HL-60 (cell line): ENCODE results near the gene PSMC6.

ENCODE experiments used
- DNase-seq, 2 experiments: peaks; one replicate each; pipeline ENCODE4 v3.0.0-alpha.2; 2010 to 2020; ENCODE audit warnings: low read depth in 1 of 2, low spot score in 1 of 2
- H3K27ac ChIP-seq: fragments of 250-450 bp; sonication (Bioruptor Pico); replicated peaks from 2 replicates; pipeline ENCODE4 v1.5.1; 2020; ENCODE audit warnings: mild to moderate bottlenecking, moderate library complexity
- H3K27me3 ChIP-seq: fragments of 250-450 bp; sonication (Bioruptor Pico); 2 replicates; pipeline ENCODE4 v1.5.1; 2021; ENCODE audit warnings: mild to moderate bottlenecking, moderate library complexity; ENCODE audit not compliant: insufficient read depth, poor library complexity, severe bottlenecking
- H3K4me3 ChIP-seq: replicated peaks from 2 replicates; pipeline ENCODE4 v1.5.1; 2011; ENCODE audit warnings: mild to moderate bottlenecking, control low read depth, low read length; ENCODE audit not compliant: insufficient read depth
- GABPA ChIP-seq: IDR thresholded peaks from 2 replicates; pipeline ENCODE4 v1.6.1; 2012; ENCODE audit warnings: low read depth
- POLR2AphosphoS5 ChIP-seq: IDR thresholded peaks from 2 replicates; pipeline ENCODE4 v1.6.1; 2012; ENCODE audit warnings: low read depth
- SPI1 ChIP-seq: IDR thresholded peaks from 2 replicates; pipeline ENCODE4 v1.6.1; 2012; ENCODE audit warnings: low read depth, mild to moderate bottlenecking, borderline replicate concordance
- TF ChIP-seq, protein P1 (sequence below): IDR thresholded peaks from 2 replicates; pipeline ENCODE4 v1.6.1; 2012; ENCODE audit warnings: low read depth; ENCODE audit not compliant: insufficient replicate concordance
- TF ChIP-seq, protein P2 (sequence below): IDR thresholded peaks from one replicate; pipeline ENCODE4 v1.5.1; 2011; ENCODE audit warnings: low read length, control low read depth, inconsistent platforms; ENCODE audit not compliant: insufficient read depth

The PSMC6 gene

GRCh38 chr14:52693532-52693931 lies 13.5 kb upstream of the PSMC6 start:
- peak overlapping the region; percentile 91 for H3K27ac ChIP-seq
- TF ChIP-seq POLR2AphosphoS5 = no peak
- TF ChIP-seq, protein P1, sequence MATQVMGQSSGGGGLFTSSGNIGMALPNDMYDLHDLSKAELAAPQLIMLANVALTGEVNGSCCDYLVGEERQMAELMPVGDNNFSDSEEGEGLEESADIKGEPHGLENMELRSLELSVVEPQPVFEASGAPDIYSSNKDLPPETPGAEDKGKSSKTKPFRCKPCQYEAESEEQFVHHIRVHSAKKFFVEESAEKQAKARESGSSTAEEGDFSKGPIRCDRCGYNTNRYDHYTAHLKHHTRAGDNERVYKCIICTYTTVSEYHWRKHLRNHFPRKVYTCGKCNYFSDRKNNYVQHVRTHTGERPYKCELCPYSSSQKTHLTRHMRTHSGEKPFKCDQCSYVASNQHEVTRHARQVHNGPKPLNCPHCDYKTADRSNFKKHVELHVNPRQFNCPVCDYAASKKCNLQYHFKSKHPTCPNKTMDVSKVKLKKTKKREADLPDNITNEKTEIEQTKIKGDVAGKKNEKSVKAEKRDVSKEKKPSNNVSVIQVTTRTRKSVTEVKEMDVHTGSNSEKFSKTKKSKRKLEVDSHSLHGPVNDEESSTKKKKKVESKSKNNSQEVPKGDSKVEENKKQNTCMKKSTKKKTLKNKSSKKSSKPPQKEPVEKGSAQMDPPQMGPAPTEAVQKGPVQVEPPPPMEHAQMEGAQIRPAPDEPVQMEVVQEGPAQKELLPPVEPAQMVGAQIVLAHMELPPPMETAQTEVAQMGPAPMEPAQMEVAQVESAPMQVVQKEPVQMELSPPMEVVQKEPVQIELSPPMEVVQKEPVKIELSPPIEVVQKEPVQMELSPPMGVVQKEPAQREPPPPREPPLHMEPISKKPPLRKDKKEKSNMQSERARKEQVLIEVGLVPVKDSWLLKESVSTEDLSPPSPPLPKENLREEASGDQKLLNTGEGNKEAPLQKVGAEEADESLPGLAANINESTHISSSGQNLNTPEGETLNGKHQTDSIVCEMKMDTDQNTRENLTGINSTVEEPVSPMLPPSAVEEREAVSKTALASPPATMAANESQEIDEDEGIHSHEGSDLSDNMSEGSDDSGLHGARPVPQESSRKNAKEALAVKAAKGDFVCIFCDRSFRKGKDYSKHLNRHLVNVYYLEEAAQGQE = no peak
- no peak for TF ChIP-seq SPI1
- TF ChIP-seq, protein P2, sequence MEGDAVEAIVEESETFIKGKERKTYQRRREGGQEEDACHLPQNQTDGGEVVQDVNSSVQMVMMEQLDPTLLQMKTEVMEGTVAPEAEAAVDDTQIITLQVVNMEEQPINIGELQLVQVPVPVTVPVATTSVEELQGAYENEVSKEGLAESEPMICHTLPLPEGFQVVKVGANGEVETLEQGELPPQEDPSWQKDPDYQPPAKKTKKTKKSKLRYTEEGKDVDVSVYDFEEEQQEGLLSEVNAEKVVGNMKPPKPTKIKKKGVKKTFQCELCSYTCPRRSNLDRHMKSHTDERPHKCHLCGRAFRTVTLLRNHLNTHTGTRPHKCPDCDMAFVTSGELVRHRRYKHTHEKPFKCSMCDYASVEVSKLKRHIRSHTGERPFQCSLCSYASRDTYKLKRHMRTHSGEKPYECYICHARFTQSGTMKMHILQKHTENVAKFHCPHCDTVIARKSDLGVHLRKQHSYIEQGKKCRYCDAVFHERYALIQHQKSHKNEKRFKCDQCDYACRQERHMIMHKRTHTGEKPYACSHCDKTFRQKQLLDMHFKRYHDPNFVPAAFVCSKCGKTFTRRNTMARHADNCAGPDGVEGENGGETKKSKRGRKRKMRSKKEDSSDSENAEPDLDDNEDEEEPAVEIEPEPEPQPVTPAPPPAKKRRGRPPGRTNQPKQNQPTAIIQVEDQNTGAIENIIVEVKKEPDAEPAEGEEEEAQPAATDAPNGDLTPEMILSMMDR = no peak
- TF ChIP-seq GABPA = no peak
- DNase-seq = no peak
- no peak overlapping the region for H3K4me3 ChIP-seq
- no peaks in the 10 kb centered on the region for H3K27me3 ChIP-seq

- Histone ChIP-seq H3K27ac (peak overlapping the region; percentile 91), H3K4me3 (peak overlapping the region; percentile 99), H3K27me3 (no peaks in the 10 kb centered on the region)
- TF ChIP-seq, protein P1 = no peak
- TF ChIP-seq SPI1 (no peak), GABPA (no peak), POLR2AphosphoS5 (no peak)
- TF ChIP-seq, protein P2 = no peak
- DNase-seq = peak in 1 of 2 experiments; percentile 84
Measured at GRCh38 chr14:52694761-52695480, 12.1 kb upstream of the PSMC6 start.

GRCh38 chr14:52695481-52696091 lies 11.4 kb upstream of the PSMC6 start, which contains the start of gene ERO1A:
ERO1A (minus strand) TSS chr14:52695558; CDS start chr14:52695481, 77 bp downstream.
- TF ChIP-seq, protein P2 = no peak
- no peak for TF ChIP-seq SPI1
- TF ChIP-seq POLR2AphosphoS5 = no peak
- no peak for TF ChIP-seq GABPA
- TF ChIP-seq, protein P1 = no peak
- peak within 1 kb of the TSS; percentile 91 for H3K27ac ChIP-seq
- no peaks in the 10 kb centered on the region for H3K27me3 ChIP-seq
- DNase-seq = peak; percentile 41 to 64
- H3K4me3 ChIP-seq = peak within 1 kb of the TSS; percentile 99
